ENCODE results near the gene PHC2.

The PHC2 gene

GRCh38 chr1:33400153-33400911 lies 30.6 kb downstream of the PHC2 start:
- Histone ChIP-seq H3K27me3 (replicated peaks; ENCODE audit: control insufficient read depth, insufficient read depth, low read length, poor library complexity, severe bottlenecking) (no peaks in the 10 kb centered on the region), H3K4me1 (ENCODE audit: control insufficient read depth, insufficient read depth, low read length, poor library complexity, severe bottlenecking) (peaks cover 5% of the 10 kb centered on the region), H3K36me3 (ENCODE audit: control insufficient read depth, insufficient read depth, low read length) (no peaks in the 10 kb centered on the region), H3K4me3 (ENCODE audit: insufficient read depth, low read depth, low read length, poor library complexity, severe bottlenecking) (no peak overlapping the region), H3K9me3 (ENCODE audit: control insufficient read depth, low read length) (no peaks in the 10 kb centered on the region), H3K27ac (ENCODE audit: insufficient read depth, low read length, poor library complexity, severe bottlenecking) (no peak overlapping the region)
- no peak for DNase-seq

- H3K4me1 ChIP-seq (ENCODE audit: control insufficient read depth, insufficient read depth, low read length, poor library complexity, severe bottlenecking): peaks cover 5% of the 10 kb centered on the region
- no peak overlapping the region for H3K27ac ChIP-seq (ENCODE audit: insufficient read depth, low read length, poor library complexity, severe bottlenecking)
- no peaks in the 10 kb centered on the region for H3K9me3 ChIP-seq (ENCODE audit: control insufficient read depth, low read length)
- no peaks in the 10 kb centered on the region for H3K36me3 ChIP-seq (ENCODE audit: control insufficient read depth, insufficient read depth, low read length)
- DNase-seq: no peak
- no peaks in the 10 kb centered on the region for H3K27me3 ChIP-seq (replicated peaks; ENCODE audit: control insufficient read depth, insufficient read depth, low read length, poor library complexity, severe bottlenecking)
- no peak overlapping the region for H3K4me3 ChIP-seq (ENCODE audit: insufficient read depth, low read depth, low read length, poor library complexity, severe bottlenecking)
Measured at GRCh38 chr1:33399375-33399774, 31.5 kb downstream of the PHC2 start.

DNA sequence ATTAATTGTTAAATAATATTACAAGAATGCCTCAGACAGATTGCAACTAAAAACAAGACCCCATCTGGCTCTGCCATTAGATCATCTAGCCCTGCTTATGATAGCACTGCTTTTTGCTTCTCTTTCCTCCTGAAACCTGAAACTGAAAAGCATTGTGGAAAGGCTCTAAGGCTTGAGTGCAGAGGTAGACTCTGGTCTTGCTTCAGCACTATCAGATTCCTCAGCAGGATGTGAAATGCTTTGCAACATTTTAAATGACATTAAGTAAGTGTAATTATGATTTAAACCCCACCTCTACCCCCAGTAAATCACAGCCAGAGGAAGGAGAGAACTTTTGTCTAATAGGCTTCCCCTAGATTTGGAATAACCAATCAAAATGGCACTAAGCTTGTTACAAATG lies 32.9 kb downstream of the PHC2 start:
- no peaks in the 10 kb centered on the region for H3K36me3 ChIP-seq (ENCODE audit: control insufficient read depth, insufficient read depth, low read length)
- peaks cover 5% of the 10 kb centered on the region for H3K4me1 ChIP-seq (ENCODE audit: control insufficient read depth, insufficient read depth, low read length, poor library complexity, severe bottlenecking)
- H3K4me3 ChIP-seq (ENCODE audit: insufficient read depth, low read depth, low read length, poor library complexity, severe bottlenecking): no peak overlapping the region
- H3K27ac ChIP-seq (ENCODE audit: insufficient read depth, low read length, poor library complexity, severe bottlenecking): no peak overlapping the region
- no peak for DNase-seq
- no peaks in the 10 kb centered on the region for H3K27me3 ChIP-seq (replicated peaks; ENCODE audit: control insufficient read depth, insufficient read depth, low read length, poor library complexity, severe bottlenecking)
- no peaks in the 10 kb centered on the region for H3K9me3 ChIP-seq (ENCODE audit: control insufficient read depth, low read length)

DNA sequence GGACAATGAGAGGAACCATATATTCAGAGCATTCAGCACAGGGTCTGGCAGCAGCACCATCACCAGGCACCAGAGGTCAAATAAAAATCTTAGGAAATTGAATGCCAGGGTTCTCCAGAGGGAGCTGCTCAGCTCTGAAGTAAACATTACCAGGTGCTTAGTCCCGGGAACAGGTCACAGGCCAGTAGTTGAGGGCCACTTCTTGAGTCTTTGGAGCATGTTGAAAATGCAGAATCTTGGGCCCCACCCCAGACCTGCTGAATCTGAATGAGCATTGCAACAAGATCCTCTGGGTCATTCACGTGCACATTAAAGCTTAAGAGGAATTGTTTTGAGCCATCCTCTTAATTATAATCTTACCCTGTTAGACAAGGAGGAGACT lies 33.8 kb downstream of the PHC2 start:
- Histone ChIP-seq H3K27ac (ENCODE audit: insufficient read depth, low read length, poor library complexity, severe bottlenecking) (no peak overlapping the region), H3K4me3 (ENCODE audit: insufficient read depth, low read depth, low read length, poor library complexity, severe bottlenecking) (no peak overlapping the region), H3K27me3 (replicated peaks; ENCODE audit: control insufficient read depth, insufficient read depth, low read length, poor library complexity, severe bottlenecking) (no peaks in the 10 kb centered on the region), H3K36me3 (ENCODE audit: control insufficient read depth, insufficient read depth, low read length) (no peaks in the 10 kb centered on the region), H3K9me3 (ENCODE audit: control insufficient read depth, low read length) (no peaks in the 10 kb centered on the region), H3K4me1 (ENCODE audit: control insufficient read depth, insufficient read depth, low read length, poor library complexity, severe bottlenecking) (peaks cover 5% of the 10 kb centered on the region)
- no peak for DNase-seq

DNA sequence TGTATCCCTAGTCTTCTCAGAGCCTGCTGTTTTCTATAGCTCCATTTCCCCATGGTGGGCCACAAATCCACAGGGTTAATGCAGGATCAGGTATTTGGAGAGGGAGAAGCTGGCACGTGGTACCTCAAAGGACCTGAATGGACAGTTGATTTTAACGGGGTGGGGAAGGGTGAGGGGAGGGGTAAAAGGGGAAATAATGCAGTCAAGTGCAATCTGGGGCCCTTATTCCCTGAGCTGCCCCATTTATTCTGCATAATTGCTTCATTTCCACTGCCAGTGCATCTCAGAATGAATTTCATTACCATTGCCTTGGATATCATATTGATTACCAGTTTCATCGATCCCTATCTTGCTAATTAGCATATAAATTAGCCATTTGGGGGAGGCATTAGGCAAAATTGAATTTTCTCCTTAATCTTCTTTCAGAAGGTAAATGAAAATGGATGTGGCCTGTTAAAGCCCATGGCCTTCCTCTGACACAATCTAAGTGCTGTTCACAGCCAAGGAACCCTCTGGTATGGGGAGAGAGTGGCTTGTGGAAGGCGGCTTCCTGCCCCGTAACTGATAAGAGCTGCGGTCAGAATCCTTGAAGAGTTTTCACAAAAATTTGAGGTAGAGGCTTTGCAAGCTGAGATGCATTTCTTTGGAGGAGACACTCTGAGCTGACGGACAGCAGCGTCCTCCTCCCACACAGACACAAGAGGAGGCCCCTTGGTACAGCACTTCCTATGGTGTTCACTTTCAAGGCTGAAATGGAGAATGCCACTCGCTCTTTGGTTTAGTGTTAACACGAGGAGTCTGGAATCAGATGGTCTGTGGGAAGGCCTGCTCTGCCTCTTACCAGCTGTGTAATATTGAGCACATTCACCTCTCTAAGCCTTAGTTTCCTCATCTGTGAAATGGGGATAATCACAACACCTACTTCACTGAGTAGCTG lies 34.4 kb downstream of the PHC2 start:
- Histone ChIP-seq H3K36me3 (ENCODE audit: control insufficient read depth, insufficient read depth, low read length) (no peaks in the 10 kb centered on the region), H3K27ac (ENCODE audit: insufficient read depth, low read length, poor library complexity, severe bottlenecking) (no peak overlapping the region), H3K9me3 (ENCODE audit: control insufficient read depth, low read length) (no peaks in the 10 kb centered on the region), H3K27me3 (replicated peaks; ENCODE audit: control insufficient read depth, insufficient read depth, low read length, poor library complexity, severe bottlenecking) (no peaks in the 10 kb centered on the region), H3K4me3 (ENCODE audit: insufficient read depth, low read depth, low read length, poor library complexity, severe bottlenecking) (no peak overlapping the region), H3K4me1 (ENCODE audit: control insufficient read depth, insufficient read depth, low read length, poor library complexity, severe bottlenecking) (peaks cover 5% of the 10 kb centered on the region)
- DNase-seq: no peak

GRCh38 chr1:33394770-33395169 lies 36.1 kb downstream of the PHC2 start:
- DNase-seq: no peak
- Histone ChIP-seq H3K4me1 (ENCODE audit: control insufficient read depth, insufficient read depth, low read length, poor library complexity, severe bottlenecking) (peaks cover 5% of the 10 kb centered on the region), H3K36me3 (ENCODE audit: control insufficient read depth, insufficient read depth, low read length) (no peaks in the 10 kb centered on the region), H3K4me3 (ENCODE audit: insufficient read depth, low read depth, low read length, poor library complexity, severe bottlenecking) (no peak overlapping the region), H3K27ac (ENCODE audit: insufficient read depth, low read length, poor library complexity, severe bottlenecking) (no peak overlapping the region), H3K9me3 (ENCODE audit: control insufficient read depth, low read length) (no peaks in the 10 kb centered on the region), H3K27me3 (replicated peaks; ENCODE audit: control insufficient read depth, insufficient read depth, low read length, poor library complexity, severe bottlenecking) (no peaks in the 10 kb centered on the region)

- no peaks in the 10 kb centered on the region for H3K27me3 ChIP-seq (replicated peaks; ENCODE audit: control insufficient read depth, insufficient read depth, low read length, poor library complexity, severe bottlenecking)
- H3K9me3 ChIP-seq (ENCODE audit: control insufficient read depth, low read length): no peaks in the 10 kb centered on the region
- H3K27ac ChIP-seq (ENCODE audit: insufficient read depth, low read length, poor library complexity, severe bottlenecking): no peak overlapping the region
- no peak for DNase-seq
- no peak overlapping the region for H3K4me3 ChIP-seq (ENCODE audit: insufficient read depth, low read depth, low read length, poor library complexity, severe bottlenecking)
- H3K4me1 ChIP-seq (ENCODE audit: control insufficient read depth, insufficient read depth, low read length, poor library complexity, severe bottlenecking): peaks cover 5% of the 10 kb centered on the region
- H3K36me3 ChIP-seq (ENCODE audit: control insufficient read depth, insufficient read depth, low read length): no peaks in the 10 kb centered on the region
Measured at GRCh38 chr1:33393991-33394390, 36.9 kb downstream of the PHC2 start.

DNA sequence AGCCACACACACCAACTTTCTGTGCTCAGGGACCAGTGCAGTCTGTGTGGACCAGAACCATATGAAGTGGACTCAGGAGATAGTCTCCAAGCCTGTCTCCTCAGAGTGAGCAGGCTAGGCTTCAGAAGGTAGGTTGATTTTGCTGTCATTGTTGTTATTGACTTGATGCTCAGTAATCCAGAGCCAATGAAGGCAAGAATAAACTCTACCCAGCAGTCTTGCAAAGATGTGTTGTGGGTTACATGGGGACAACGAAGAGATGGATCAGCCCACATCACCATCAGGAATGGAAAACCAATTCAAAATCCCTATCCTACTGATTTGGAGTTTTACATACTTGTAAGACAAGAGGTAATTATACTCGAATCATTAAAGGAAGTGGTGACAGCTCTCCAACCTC lies 37.4 kb downstream of the PHC2 start:
- Histone ChIP-seq H3K9me3 (ENCODE audit: control insufficient read depth, low read length) (no peaks in the 10 kb centered on the region), H3K27me3 (replicated peaks; ENCODE audit: control insufficient read depth, insufficient read depth, low read length, poor library complexity, severe bottlenecking) (no peaks in the 10 kb centered on the region), H3K4me3 (ENCODE audit: insufficient read depth, low read depth, low read length, poor library complexity, severe bottlenecking) (no peak overlapping the region), H3K27ac (ENCODE audit: insufficient read depth, low read length, poor library complexity, severe bottlenecking) (no peak overlapping the region), H3K36me3 (ENCODE audit: control insufficient read depth, insufficient read depth, low read length) (no peaks in the 10 kb centered on the region), H3K4me1 (ENCODE audit: control insufficient read depth, insufficient read depth, low read length, poor library complexity, severe bottlenecking) (peaks cover 5% of the 10 kb centered on the region)
- no peak for DNase-seq

DNA sequence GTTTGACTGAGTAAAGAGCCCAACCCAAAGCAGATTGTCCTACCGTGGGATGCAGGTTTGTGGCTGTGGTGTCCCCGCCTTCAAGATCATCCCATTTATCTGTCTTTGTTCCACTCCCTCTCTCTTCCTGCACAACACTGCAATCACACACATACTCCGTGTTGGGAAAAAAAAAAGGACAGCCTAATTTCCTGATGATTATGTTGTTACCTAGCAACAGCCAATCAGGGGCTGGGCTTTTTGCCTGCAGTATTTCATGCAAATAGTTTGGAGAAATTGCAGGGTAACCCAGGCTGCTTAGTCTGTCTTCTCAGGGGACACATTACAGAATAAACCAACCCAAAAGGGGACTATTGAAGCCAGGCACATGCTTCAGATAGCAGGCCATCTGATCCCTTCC lies 38.3 kb downstream of the PHC2 start:
- no peak for DNase-seq
- peaks cover 5% of the 10 kb centered on the region for H3K4me1 ChIP-seq (ENCODE audit: control insufficient read depth, insufficient read depth, low read length, poor library complexity, severe bottlenecking)

DNA sequence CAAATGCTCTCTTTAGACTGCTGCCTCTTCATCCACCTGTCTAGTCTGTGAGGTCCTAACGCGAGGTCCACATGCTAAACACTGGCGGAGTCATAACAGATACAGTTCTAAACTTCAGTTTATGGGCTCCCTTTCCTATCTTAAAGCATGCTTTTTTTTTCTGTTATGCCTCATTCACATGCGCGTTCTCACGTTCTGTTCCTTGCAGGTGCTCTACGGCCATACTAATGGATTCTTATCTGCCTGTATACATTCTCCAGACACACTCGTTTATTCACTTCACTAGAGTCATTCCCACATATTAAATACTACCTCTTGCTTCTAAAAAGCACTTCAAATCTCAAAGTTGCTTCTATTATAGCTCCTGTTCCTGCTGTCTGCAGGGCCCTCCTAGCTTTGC lies 38.7 kb downstream of the PHC2 start:
- H3K36me3 ChIP-seq (ENCODE audit: control insufficient read depth, insufficient read depth, low read length): no peaks in the 10 kb centered on the region
- H3K27ac ChIP-seq (ENCODE audit: insufficient read depth, low read length, poor library complexity, severe bottlenecking): no peak overlapping the region
- no peaks in the 10 kb centered on the region for H3K9me3 ChIP-seq (ENCODE audit: control insufficient read depth, low read length)
- peaks cover 5% of the 10 kb centered on the region for H3K4me1 ChIP-seq (ENCODE audit: control insufficient read depth, insufficient read depth, low read length, poor library complexity, severe bottlenecking)
- no peaks in the 10 kb centered on the region for H3K27me3 ChIP-seq (replicated peaks; ENCODE audit: control insufficient read depth, insufficient read depth, low read length, poor library complexity, severe bottlenecking)
- H3K4me3 ChIP-seq (ENCODE audit: insufficient read depth, low read depth, low read length, poor library complexity, severe bottlenecking): no peak overlapping the region
- no peak for DNase-seq

More for the DNA sequence above, 38.3 kb downstream of the PHC2 start:
- Histone ChIP-seq H3K36me3 (ENCODE audit: control insufficient read depth, insufficient read depth, low read length) (no peaks in the 10 kb centered on the region), H3K4me3 (ENCODE audit: insufficient read depth, low read depth, low read length, poor library complexity, severe bottlenecking) (no peak overlapping the region), H3K27me3 (replicated peaks; ENCODE audit: control insufficient read depth, insufficient read depth, low read length, poor library complexity, severe bottlenecking) (no peaks in the 10 kb centered on the region), H3K27ac (ENCODE audit: insufficient read depth, low read length, poor library complexity, severe bottlenecking) (no peak overlapping the region), H3K9me3 (ENCODE audit: control insufficient read depth, low read length) (no peaks in the 10 kb centered on the region)

Data from effector memory CD4-positive, alpha-beta T cell (primary cell).